Adrenal gland (tissue), 12 donors: ENCODE results near the gene KIF21B. TPM values are rescaled to one million over a fixed set of nuclear protein-coding genes. Genes with fewer than 3 reads are reported as not detected.
A peak's percentile ranks its signal among the peaks of the same experiment; 100 is the strongest.

Source experiments
- DNase-seq, 7 donors: peaks; one replicate each; pipeline ENCODE4 v3.0.0-alpha.2; 2019 to 2020
- H3K27ac ChIP-seq, 5 donors: fragments of 200-600 bp; sonication (generic) in 4 of 5; 1 replicate in 3 of 5; 2 replicates in 2 of 5; pipeline versions ENCODE4 v1.5.1 to v1.8.0; 2016 to 2020; ENCODE audit warnings: mild to moderate bottlenecking in 1 of 5
- H3K27me3 ChIP-seq: fragments of 200-600 bp; 2 replicates; pipeline ENCODE4 v1.8.0; 2021
- H3K36me3 ChIP-seq, 2 donors: fragments of 200-600 bp; replicated peaks in 1 of 2; 1 replicate in 1 of 2; 2 replicates in 1 of 2; pipeline versions ENCODE4 v1.5.1 to v1.8.0; 2018 to 2022
- H3K4me1 ChIP-seq, 2 donors: fragments of 200-600 bp; replicated peaks in 1 of 2; 1 replicate in 1 of 2; 2 replicates in 1 of 2; pipeline versions ENCODE4 v1.5.1 to v1.8.0; 2018 to 2021
- H3K4me3 ChIP-seq, 4 donors: fragments of 200-600 bp; sonication (generic) in 3 of 4; one replicate each; pipeline ENCODE4 v1.5.1; 2016 to 2018
- H3K9me3 ChIP-seq, 3 donors: fragments of 200-600 bp; sonication (generic) in 1 of 3; replicated peaks in 1 of 3; 1 replicate in 2 of 3; 2 replicates in 1 of 3; pipeline versions ENCODE4 v1.5.1 to v1.8.0; 2016 to 2021
- POLR2A ChIP-seq, 2 donors: fragments of 450-650 bp; IDR thresholded peaks; one replicate each; pipeline ENCODE4 v1.6.1; 2017; ENCODE audit warnings: antibody characterized with exemption in 2 of 2, mild to moderate bottlenecking in 2 of 2, moderate library complexity in 1 of 2
- WGBS, 4 donors: extraction: QIAGEN DNeasy Blood & Tissue Kit in 2 of 4; methylation state at CpG; one replicate each; pipeline versions ENCODE4 v1.1.5 to v1.1.7; 2013 to 2017; 5-methylcytosine and 5-hydroxymethylcytosine counted together
- intact Hi-C, 2 donors: fragments of 100-400 bp; cut with DNase I; formaldehyde crosslinking; loops; one replicate each; pipeline versions ENCODE4 v1.14.1 to v1.15.0; 2022 to 2023
- polyA plus RNA-seq, 3 donors: library from polyadenylated mRNA; stranded (reverse); fragments of 200-250 nt in 2 of 3; fragments of 350-450 nt in 1 of 3; fragmentation: Illumina TruSeq in 1 of 3; extraction: RNeasy Lipid Tissue Mini Kit (QIAGEN cat#74804) in 1 of 3; gene quantifications; one replicate each; pipeline ENCODE4 v1.2.3, GENCODE V29; 2013 to 2014
- total RNA-seq, 9 donors: library from RNA; depleted of rRNA in 4 of 9; stranded (reverse); fragments of >200 nt in 4 of 9; fragments of 120-200 nt in 1 of 9; fragmentation: NEBNext Ultra II Directional in 1 of 9; extraction: Animal tissue kit (Norgen Biotek cat#: 25700) in 1 of 9; gene quantifications; one replicate each; pipeline versions ENCODE4 v1.1.0 to v1.2.4, GENCODE V29; 2013 to 2023
- TF ChIP-seq, protein P1 (sequence below), 6 experiments: fragments of 450-650 bp in 4 of 6; fragments of 200-600 bp in 2 of 6; sonication (generic) in 1 of 6; IDR thresholded peaks; 1 replicate in 5 of 6; 2 replicates in 1 of 6; pipeline versions ENCODE4 v1.5.1 to v1.8.0; 2016 to 2021; ENCODE audit warnings: antibody characterized with exemption in 6 of 6, mild to moderate bottlenecking in 2 of 6, moderate library complexity in 1 of 6
- donor health status: healthy with polysubstance abuse.
- donor health status: Bipolar disorder and iron deficiency.
- donor health status: DM: yes; HTN: yes; CAD: no.
- donor health status: DM: no; HTN: no; CAD: no.
- donor health status: DM: no; HTN: no; CAD: no.
- donor health status: DM: yes; HTN: yes; CAD: no.

KIF21B gene
- total and polyA plus RNA-seq, 12 donors, result 0.28 to 2.8 (median 1.3) TPM

DNA sequence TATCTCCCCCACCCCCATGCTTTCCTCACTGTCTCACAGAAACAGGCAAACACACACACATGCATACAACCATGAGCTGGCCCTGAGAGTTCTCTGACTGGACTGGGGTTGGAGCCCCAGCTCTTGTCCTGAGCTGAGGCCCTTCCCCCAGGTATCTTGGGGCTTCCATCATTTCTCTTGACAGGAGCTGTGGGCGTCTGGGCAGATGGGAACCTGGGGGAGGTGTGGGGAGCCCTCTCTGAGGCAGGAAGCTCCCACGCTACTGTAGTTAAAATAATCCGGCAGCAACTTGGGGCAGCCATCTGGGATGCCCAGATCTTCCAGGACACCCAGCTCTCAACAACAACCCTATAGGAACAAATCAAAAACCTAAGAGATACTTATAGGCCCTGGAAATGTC lies 2.7 kb upstream of the KIF21B start:
- Histone ChIP-seq H3K27ac (peak overlapping the region in 1 of 5 donors; percentile 42), H3K4me1 (peaks cover 5 to 41% of the 10 kb centered on the region in 2 donors), H3K4me3 (no peak overlapping the region), H3K27me3 (no peaks in the 10 kb centered on the region), H3K9me3 (no peaks in the 10 kb centered on the region), H3K36me3 (no peaks in the 10 kb centered on the region)
- WGBS, 4 donors, result 65 to 88% (median 71%) methylated on average over 3 of the region's 3 CpGs
- no peak for DNase-seq
- intact Hi-C loops, result no loop called here
- TF ChIP-seq, protein P1, sequence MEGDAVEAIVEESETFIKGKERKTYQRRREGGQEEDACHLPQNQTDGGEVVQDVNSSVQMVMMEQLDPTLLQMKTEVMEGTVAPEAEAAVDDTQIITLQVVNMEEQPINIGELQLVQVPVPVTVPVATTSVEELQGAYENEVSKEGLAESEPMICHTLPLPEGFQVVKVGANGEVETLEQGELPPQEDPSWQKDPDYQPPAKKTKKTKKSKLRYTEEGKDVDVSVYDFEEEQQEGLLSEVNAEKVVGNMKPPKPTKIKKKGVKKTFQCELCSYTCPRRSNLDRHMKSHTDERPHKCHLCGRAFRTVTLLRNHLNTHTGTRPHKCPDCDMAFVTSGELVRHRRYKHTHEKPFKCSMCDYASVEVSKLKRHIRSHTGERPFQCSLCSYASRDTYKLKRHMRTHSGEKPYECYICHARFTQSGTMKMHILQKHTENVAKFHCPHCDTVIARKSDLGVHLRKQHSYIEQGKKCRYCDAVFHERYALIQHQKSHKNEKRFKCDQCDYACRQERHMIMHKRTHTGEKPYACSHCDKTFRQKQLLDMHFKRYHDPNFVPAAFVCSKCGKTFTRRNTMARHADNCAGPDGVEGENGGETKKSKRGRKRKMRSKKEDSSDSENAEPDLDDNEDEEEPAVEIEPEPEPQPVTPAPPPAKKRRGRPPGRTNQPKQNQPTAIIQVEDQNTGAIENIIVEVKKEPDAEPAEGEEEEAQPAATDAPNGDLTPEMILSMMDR (IDR thresholded peaks at IDR 0.05), result no peak
- no peak for TF ChIP-seq POLR2A (IDR thresholded peaks at IDR 0.05)

DNA sequence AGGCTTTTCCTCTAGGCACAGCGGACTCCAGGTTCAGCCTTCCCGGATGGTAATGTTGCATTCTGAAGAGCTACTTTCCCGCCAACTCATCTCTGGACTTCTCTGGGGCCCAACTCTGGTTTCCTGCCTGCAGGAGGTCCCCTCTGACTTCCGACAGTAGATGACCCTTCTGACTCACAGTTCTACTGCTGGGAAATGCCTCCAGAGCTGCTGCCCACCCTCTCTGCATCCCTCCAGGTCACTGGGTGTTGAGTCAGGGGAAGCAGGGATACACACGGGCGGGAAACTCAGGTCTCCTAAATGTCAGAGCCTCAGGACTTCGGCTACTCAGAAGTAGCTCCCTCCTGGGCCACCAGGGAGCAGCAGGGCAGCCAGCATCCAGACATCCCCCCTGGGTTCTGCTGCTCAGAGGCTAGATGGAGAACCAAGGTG lies 2.1 kb upstream of the KIF21B start:
- H3K27ac ChIP-seq, result peak overlapping the region in 1 of 5 donors; percentile 42
- intact Hi-C loops, result no loop called here
- H3K4me1 ChIP-seq, result peaks cover 5 to 41% of the 10 kb centered on the region in 2 donors
- H3K36me3 ChIP-seq, result no peaks in the 10 kb centered on the region
- H3K9me3 ChIP-seq, result no peaks in the 10 kb centered on the region
- no peaks in the 10 kb centered on the region for H3K27me3 ChIP-seq
- no peak for TF ChIP-seq POLR2A (IDR thresholded peaks at IDR 0.05)
- TF ChIP-seq, protein P1 (IDR thresholded peaks at IDR 0.05), result no peak
- no peak overlapping the region for H3K4me3 ChIP-seq
- 61 to 88% (median 72%) methylated on average over 4 to 7 of the region's 7 CpGs for WGBS, 4 donors
- DNase-seq, result peak in 1 of 7 donors; percentile 22

DNA sequence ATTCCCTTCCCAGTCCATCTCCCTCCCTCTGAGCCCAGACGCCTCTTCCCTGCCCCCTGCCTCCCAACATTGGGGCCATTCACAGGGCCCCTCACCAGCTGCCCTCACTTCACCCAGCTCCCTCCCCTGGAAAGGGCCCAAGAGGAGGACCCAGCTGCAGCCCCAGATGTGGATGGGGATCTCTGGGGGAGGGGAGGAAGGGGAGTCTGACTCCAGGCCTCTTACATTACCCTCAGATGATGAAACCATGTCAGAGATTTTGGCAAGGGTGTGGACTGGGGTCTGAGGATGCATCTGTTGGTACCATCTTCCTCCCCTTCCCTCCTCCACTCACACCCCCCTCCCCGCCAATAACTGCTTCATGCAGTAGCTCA lies 1.1 kb upstream of the KIF21B start:
- H3K9me3 ChIP-seq, result no peaks in the 10 kb centered on the region
- H3K36me3 ChIP-seq, result no peaks in the 10 kb centered on the region
- H3K4me3 ChIP-seq, result no peak overlapping the region
- peaks cover 5 to 41% of the 10 kb centered on the region in 2 donors for H3K4me1 ChIP-seq
- intact Hi-C loops, result no loop called here
- no peak for TF ChIP-seq POLR2A (IDR thresholded peaks at IDR 0.05)
- TF ChIP-seq, protein P1 (IDR thresholded peaks at IDR 0.05), result no peak
- H3K27ac ChIP-seq, result no peak overlapping the region
- no peaks in the 10 kb centered on the region for H3K27me3 ChIP-seq
- WGBS, 4 donors, result 79 to 96% (median 91%) methylated on average over 2 of the region's 2 CpGs
- no peak for DNase-seq

DNA sequence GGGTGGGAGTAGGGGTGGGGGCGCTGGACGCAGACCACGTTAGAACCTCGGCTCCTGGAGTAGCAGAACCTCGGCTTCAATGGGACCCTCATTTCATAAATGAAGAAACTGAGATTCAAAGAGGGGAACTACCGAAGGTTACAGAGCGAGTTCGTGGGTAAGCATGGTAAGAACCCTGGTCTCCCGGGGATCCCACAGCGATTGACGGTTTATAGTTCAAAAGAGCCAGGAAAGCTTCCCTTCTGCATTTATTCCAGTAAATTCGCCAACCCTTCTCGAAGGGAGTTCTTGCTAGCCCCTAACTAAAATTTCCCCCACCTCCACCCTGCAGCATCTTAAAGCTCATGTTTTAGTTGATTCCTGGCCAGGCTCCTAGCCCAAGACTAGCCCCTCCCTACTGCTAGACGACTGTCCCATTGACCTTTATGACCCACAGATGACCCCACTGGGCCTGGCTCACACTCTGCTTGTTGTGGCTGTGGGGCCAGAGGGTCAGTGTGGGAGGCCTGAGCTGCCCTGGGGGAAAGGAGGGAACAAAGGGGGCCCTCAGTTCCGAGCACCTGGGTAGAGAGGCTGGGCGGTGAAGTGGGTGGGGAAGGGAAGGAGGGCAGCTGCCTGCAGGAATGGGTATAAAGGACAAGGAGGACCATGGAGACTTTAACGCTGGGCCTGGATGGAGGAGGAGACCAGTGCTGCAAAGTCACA lies 558 bp upstream of the KIF21B start:
- no peaks in the 10 kb centered on the region for H3K9me3 ChIP-seq
- H3K4me3 ChIP-seq, result peak overlapping the region in 1 of 4 donors; percentile 75
- no peaks in the 10 kb centered on the region for H3K27me3 ChIP-seq
- peaks cover 5 to 41% of the 10 kb centered on the region in 2 donors for H3K4me1 ChIP-seq
- TF ChIP-seq POLR2A (IDR thresholded peaks at IDR 0.05), result no peak
- TF ChIP-seq, protein P1 (IDR thresholded peaks at IDR 0.05), result no peak
- no peak for DNase-seq
- no peaks in the 10 kb centered on the region for H3K36me3 ChIP-seq
- intact Hi-C loops, result no loop called here
- no peak overlapping the region for H3K27ac ChIP-seq
- 47 to 50% (median 48%) methylated on average over 16 to 17 of the region's 17 CpGs for WGBS, 4 donors
